ENCODE data around the gene ZMYM2.
"Not testable (repeated sequence)": the region's sequence is repeated elsewhere in the genome, so short reads cannot be mapped to it uniquely, and the experiment has no call there.

The ZMYM2 gene

DNA sequence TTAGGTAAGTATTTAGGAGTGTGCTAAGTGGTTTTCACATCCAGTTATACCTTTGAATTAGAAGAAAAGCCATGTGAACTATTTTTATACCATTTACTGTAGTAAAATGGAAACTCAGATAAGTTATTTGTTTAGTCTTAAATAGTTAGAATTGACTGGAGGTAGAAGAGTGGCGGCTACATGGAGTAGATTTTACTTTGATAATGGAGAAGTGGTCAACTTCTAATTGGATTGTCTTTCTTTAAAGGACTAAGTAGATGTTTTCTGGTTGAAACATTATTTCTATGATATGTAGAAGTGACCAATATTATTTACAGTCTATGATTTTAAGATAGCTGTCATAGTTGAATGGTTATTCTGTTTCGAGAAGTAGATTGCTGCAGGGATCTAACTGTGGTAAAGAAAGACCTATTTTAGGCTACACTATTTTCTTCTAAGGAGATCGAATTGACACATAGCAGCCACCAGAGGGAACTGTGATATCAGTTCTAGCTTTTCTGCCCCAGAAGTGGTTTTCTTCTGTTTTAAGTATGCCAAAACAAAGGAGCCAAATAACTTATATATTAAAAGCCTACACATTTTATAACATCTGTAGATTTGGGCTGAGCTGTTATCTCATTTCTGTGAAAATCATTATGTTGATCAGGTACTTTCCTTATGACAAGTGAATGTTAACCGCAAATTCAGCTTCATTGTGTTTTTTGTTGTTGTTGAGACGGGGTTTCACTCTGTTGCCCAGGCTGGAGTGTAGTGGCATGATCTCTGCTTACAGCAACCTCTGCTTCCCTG is 26.1 kb downstream of the ZMYM2 start:
- no peak for DNase-seq

DNA sequence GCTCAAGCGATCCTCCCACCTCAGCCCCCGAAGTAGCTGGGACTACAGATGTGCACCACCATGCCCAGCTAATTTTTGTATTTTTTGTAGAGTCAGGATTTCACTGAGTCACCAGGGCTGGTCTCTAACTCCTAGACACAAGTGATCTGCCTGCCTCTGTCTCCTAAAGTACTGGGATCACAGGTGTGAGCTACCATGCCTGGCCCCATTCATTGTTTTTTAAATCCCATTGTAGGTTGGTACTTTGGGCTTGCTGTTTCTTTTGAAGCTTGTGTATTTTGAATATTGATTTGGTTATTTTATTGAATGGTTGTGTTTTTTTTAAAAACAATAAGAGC is 26.7 kb downstream of the ZMYM2 start:
- no peak for DNase-seq

DNA sequence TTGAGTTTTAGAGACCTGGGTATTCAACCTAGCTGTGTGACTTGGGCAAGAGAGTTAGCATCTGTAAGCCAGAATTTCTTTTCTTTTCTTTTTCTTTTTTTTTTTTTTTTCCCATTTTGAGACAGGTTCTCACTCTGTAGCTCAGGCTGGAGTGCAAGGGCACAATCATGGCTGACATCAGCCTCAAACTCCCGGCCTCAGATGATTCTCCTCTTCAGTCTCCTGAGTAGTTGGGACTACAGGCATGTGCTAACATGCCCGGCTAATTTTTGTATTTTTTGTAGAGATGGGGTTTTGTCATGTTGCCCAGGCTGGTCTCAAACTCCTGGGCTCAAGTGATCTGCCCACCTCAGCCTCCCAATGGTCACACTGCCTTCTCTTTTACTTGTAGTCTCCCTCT is 33.0 kb downstream of the ZMYM2 start:
- DNase-seq: no peak

DNA sequence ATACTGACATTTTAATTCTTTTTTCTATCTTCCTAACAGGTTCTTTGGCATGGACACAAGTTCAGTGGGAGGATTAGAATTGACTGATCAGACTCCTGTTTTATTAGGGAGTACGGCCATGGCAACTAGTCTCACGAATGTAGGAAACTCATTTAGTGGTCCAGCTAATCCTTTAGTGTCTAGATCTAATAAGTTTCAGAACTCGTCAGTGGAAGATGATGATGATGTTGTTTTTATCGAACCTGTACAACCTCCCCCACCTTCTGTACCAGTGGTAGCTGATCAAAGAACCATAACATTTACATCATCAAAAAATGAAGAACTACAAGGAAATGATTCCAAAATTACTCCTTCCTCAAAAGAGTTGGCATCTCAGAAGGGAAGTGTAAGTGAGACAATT is 34.5 kb downstream of the ZMYM2 start:
- no peak for DNase-seq

DNA sequence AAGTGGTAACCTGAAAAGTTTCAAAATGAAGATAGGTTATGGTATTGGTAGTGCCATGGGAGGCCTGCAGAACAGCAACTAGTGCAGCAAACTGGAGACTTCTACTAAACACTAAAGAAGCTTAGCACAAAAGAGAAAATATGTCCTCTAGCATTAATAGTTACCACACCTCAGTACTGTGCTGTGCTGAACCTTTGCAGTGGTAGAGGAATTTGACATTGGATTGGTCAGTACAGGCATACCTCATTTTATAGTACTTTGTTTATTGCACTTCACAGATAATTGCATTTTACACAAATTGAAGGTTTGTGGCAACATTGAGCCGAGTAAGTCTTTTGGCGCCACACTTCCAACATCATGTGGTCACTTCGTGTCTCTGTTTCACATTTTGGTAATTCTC is 40.4 kb downstream of the ZMYM2 start:
- DNase-seq: no peak

DNA sequence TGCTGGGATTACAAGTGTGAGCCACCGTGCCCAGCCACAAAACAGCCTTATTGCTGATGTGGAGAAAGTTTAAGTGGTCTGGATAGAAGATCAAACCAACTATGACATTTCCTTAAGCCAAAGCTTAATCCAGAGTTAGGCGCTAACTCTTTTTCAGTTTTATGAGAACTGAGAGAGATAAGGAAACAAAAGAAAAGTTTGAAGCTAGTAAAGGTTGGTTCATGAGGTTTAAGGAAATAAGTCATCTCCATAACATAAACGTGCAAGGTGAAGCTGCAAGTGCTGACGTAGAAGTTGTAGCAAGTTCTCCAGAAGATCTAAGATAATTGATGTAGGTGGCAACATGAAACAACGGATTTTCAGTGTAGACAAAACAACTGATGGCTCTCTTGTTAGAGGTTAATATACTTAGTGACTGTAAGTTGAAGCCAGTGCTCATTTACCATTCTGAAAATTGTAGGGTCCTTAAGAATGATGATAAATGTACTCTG is 41.6 kb downstream of the ZMYM2 start:
- DNase-seq: no peak

DNA sequence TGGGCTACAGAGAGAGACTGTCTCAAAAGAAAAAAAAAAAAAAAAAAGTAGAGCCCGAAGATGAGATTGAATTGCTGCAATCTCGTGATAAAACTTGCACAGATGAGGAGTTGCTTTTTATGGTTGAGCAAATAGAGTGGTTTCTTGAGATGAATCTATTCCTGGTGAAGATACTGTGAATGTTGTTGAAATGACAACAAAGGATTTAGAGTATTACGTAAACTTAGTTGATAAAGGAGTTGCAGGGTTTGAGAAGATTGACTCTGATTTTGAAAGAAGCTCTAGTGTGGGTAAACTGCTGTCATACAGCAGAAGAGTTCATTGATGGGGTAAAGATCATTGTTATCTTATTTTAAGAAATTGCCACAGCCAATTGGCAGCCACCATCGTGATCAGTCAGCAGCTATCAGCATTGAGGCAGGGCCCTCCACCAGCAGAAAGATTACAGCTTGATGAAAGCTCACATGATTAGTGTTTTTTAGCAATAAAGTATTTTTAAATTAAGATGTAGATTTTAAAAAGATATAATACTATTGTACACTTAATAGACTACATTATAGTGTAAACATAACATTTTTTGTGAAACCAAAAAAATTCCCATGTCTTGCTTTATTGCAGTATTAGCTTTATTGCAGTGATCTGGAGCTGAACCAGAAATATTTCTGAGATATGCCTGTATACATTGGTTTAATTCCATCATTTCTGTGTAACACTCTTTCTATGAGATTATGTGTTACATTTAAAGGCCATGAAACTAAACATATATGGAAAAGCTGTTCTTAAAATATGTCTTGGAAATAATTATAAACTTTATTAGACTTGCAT is 43.1 kb downstream of the ZMYM2 start:
- DNase-seq: no peak

DNA sequence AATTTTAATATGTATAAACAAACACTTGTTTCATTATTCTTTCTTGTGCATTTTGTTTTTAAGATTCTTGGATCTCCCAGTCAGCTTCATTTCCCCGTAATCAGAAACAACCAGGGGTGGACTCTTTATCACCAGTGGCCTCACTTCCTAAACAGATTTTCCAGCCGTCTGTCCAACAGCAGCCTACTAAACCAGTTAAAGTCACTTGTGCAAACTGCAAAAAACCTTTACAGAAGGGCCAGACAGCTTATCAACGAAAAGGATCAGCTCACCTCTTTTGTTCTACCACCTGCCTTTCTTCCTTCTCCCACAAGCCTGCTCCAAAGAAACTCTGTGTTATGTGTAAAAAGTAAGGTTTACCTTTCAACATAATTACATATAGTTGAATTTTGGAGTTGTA is 44.3 kb downstream of the ZMYM2 start:
- DNase-seq: no peak

DNA sequence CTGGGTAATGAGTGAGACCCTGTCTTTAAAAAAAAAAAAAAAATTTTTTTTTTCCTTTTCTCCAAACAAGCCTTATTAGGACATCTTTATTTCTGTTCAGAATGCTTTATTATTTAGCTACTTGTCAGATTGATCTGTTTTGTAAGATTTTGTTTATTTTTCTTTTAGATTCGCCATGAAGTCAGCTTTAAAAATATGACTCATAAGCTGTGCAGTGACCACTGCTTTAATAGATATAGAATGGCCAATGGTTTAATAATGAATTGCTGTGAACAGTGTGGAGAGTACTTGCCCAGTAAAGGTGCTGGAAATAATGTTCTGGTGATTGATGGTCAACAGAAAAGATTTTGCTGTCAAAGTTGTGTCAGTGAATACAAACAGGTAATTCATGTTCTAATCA is 47.7 kb downstream of the ZMYM2 start:
- no peak for DNase-seq

DNA sequence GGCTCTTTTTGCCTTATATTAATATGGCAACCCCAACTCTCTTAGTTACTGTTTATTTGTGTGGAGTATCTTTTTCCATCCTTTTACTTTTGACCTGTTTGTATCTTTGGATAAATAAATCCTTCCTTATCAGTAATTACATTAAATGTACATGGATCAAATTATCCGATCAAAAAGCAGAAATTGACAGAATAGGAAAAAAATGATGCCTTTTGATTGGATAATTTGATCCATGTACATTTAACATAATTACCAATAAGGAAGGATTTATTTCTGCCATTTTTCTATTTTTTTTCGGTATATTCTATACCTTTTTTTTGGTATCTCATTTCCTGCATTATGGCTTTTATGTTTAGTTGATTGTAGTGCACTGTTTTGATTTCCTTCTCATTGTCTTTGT is 57.2 kb downstream of the ZMYM2 start:
- no peak for DNase-seq

DNA sequence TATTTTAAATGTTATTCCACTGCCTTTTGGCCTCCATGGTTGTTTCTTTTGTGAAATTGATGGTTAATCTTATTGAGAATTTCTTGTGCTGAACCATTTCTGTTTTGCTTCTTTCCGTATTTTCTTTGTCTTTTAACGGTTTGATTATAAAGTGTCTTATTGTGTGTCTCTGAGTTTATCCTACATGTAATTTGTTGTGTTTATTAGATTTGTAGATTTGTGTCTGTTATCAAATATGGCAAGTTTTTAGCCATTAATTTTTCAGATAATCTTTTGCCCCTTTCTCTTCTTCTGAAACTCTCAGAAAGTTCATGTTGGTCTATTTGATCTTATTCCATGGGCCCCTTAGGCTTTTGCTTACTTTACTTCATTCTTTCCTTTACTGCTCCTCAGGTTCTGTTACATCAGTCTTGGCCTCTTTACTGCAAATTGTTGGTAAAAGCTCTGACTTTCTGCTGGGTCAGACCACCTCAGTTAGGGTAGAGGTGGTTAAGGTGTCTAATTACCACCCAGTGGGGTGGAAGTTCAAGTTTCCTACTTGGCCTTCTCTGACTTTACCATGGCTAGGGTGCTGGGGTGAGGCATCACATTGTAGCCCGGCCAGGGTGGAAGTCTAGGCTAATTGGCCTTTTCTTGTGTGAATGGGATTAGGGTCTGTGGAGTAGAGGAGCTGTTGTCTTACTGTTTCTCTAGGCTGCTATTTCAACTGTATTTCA is 58.3 kb downstream of the ZMYM2 start:
- DNase-seq: no peak

DNA sequence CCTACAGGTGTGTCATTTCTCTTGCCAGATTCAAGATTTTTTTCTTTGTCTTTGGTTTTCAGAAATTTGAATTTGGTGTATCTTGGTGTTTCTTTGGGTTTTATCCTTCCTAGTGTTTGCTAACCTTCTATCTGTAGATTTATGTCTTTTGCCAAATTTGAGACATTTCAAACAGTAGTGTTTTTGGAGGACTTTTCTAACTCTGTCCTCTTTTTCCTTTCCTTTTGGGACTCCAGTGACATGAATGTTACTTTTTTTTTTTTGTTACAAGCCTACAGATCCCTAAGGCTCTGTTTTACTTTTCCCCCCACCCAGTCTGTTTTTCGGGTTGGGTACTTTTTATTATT is 58.8 kb downstream of the ZMYM2 start:
- no peak for DNase-seq

DNA sequence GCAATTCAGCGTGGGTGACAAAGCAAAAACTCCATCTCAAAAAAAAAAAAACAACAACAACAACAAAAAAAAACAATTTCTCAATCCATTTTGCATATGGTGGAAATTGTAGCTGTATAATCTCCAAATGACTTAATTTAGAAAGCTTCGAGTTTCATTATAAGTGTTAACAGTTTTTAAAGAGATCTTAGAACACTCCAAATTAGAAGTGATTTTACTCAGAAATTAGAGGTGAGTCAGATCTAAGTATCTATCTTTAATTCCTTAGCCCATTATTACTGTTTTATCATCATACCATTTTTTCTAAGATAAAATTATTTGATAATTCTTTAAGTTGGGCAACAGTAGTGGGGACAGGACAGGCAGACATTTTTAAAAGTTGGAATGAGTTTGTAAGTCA is 60.5 kb downstream of the ZMYM2 start:
- no peak for DNase-seq

DNA sequence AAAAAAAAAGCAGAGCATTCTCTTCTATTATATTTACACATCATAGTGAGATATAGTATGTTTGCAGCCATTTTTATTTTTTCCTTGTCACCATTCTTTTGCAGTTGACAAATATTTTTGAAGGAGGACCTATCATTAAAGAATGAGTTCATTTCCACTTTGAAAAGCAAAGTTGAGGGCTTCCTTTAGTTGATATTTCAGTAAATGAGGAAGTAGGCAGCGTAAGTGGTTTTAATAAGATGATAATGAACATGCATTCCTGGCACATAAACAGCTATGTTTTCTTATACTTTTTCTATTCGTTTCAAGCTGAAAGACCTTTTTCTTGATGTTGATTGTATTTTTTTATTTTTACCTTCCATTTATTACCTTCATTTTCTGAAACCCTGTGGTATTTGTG is 66.2 kb downstream of the ZMYM2 start:
- no peak for DNase-seq

DNA sequence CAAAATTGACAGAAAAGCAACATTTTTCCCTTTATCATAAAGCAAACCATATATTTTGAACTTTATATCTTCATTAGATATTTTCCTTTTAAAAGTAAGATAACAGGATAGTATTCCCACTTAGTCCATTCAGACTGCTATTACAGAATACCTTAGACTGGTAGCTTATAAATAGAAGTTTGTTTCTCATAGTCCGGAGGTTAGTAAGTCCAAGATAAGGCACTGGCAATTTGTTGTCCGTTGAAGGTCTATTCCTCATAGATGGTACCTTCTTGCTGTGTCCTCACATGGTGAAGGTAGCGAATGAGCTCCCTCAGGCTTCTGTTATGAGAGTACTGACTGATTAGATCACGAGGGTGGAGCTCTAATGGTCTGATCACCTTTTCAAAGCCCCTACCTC is 70.4 kb downstream of the ZMYM2 start:
- no peak for DNase-seq

DNA sequence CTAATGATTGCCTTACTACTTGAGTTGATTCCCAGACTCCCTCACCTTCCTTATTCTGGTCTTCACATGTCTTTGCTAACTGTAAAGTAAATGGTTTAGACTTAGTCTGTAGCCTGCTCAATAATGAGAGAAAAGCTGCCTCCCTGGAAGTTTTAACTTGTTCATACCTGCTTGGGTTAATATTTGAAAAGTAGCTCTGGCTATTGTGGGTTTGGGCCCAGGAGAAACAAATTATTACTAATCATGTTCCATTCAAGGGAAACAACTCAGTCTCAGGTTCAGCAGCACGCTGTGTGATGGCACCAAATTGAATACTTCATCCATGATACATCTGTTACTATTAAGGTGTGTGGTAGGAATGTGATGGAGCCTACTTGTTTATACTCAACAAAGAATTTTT is 75.0 kb downstream of the ZMYM2 start:
- no peak for DNase-seq

DNA sequence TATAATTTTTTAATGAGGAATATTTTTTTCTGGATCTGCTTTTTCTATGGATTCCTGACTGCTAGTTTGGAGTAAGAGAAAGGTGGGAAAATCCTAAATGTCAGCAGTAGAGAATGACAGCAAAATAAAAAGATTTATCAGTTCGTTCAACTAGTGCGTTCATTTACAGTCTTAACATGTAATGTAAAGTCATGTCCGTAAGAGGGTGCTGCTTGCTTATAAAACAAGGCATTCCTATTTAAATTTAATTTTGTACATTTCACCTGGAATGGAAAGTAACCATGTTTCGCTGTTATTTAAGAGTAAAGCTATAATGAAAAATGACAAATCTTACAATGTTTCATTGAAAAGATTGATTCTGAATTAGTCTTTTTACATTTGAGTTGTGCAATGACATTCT is 76.6 kb downstream of the ZMYM2 start:
- DNase-seq: no peak

DNA sequence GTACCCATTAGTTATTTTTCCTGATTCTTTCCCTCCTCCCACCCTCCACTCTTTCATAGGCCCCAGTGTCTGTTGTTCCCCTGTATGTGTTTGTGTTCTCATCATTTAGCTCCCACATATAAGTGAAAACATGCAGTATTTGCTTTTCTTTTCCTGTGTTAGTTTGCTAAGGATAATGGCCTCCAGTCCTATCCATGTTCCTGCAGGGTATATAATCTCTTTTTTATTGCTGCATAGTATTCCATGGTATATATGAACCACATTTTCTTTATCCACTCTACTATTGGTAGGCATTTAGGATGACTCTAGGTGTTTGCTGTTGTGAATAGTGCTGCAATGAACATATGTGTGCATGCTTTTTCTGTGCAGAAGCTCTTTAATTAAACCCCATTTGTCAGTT is 79.4 kb downstream of the ZMYM2 start:
- no peak for DNase-seq

DNA sequence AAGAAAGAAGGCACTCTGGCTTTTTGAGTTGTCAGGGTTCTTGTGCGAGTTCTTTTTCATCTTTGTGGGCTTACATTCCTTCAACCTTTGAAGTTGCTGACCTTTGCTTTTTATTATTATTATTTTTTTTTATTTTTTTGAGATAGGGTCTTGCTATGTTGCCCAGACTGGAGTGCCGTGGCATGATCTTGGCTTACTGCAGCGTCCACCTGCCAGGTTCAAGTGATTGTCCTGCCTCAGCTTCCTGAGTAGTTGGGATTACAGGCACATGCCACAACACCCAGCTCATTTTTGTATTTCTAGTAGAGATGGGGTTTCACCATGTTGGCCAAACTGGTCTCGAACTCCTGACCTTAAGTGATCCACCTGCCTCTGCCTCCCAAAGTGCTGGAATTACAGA is 84.1 kb downstream of the ZMYM2 start:
- not testable (repeated sequence) for DNase-seq

DNA sequence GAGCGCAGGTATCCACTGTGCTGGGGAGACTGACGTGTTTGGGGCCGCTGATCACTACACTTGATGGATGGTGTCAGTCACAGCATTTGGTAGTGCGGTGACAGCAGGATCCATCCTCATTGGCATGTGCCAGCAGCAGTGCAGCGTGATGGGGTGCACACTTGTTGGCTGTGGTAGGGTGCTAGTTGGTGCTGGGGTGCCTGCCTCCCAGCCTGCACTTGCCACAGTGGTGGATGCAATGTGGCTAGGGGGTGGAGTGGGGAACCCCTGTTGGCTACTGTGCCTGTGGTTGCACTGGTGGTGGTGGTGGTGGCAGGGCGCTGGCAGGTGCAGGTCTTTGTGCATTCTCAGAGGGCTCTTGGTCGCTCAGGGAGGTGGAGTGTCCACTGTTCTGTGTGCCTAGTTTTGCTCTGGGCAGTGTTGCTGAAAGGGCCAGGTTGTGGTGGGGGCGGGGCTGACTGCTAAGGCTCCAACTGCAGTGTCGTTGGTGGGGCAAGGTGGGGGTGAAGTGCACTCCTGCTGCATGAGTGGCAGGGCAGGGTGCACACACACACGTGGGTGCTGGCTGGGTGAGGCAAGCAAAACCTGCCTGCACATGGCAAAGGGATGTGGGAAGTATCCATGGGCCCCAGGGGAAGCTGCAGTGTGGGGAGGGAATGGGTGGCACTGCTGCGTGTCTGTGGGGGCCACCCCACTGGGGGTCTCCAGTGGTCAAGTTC is 84.8 kb downstream of the ZMYM2 start:
- DNase-seq: no peak

DNA sequence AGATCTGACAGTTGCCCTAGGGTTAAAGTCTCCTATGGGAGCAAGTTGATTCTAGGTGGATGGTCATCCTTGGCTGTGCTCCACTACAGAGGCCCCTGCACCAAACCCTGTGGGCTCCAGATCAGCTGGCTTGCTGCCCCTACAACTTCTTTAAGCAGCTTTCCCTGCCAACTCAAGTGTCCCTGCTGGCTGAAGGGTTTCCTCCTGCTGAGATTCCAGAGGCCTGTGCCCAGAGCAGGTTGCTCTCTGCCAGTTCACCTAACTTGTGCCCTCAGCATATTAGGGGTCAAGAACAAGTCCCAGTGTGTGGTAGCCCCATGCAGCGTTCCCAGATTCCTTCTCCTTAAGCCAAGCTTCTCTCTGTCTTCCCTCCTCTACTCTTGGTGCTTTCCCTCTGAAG is 85.6 kb downstream of the ZMYM2 start:
- no peak for DNase-seq

DNA sequence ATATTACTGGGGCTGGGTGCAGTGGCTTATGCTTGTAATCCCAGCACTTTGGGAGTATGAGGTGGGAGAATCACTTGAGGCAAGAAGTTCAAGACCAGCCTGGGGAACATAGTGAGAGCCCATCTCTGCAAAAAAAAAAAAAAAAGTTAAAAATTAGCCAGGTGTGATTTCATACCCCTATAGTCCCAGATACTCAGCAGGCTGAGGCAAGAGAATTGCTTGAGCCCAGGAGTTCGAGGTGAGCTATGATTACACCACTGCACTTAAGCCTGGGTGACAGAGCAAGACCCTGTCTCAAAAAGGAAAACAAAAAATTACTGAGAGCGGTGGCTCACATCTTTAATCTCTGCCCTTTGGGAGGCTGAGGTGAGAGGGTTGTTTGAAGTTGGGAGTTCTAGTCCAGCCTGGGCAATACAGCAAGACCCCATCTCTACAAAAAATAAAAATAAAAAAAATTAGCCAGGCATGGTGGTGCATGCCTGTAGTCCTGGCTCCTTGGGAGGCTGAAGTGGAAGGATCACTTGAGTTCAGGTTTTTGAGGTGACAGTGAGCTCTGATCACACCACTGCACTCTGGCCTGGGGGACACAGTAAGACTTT is 87.5 kb downstream of the ZMYM2 start:
- DNase-seq: no peak

Data from activated T-cell treated with anti-CD3 and anti-CD28 coated beads, Interleukin-2, amount 50 U/mL, for 48 hours (primary cell).